ENCODE measurements around the gene NEK11. TPM values are rescaled to one million over a fixed set of nuclear protein-coding genes. Genes with fewer than 3 reads are reported as not detected.

NEK11 gene
- total and polyA plus RNA-seq, 8 donors: 7.9 to 22.1 (median 15.4) TPM

GRCh38 chr3:131306242-131306641, 279.6 kb downstream of the NEK11 start:
- ATAC-seq (no peak), DNase-seq (no peak)
- no peaks in the 10 kb centered on the region for H3K36me3 ChIP-seq
- H3K4me3 ChIP-seq: no peak overlapping the region
- no peaks in the 10 kb centered on the region for H3K4me1 ChIP-seq
- H3K9me3 ChIP-seq: no peaks in the 10 kb centered on the region
- intact Hi-C loops (cut with DNase I): no loop called here
- H3K27me3 ChIP-seq: no peaks in the 10 kb centered on the region
- TF ChIP-seq, protein P1, sequence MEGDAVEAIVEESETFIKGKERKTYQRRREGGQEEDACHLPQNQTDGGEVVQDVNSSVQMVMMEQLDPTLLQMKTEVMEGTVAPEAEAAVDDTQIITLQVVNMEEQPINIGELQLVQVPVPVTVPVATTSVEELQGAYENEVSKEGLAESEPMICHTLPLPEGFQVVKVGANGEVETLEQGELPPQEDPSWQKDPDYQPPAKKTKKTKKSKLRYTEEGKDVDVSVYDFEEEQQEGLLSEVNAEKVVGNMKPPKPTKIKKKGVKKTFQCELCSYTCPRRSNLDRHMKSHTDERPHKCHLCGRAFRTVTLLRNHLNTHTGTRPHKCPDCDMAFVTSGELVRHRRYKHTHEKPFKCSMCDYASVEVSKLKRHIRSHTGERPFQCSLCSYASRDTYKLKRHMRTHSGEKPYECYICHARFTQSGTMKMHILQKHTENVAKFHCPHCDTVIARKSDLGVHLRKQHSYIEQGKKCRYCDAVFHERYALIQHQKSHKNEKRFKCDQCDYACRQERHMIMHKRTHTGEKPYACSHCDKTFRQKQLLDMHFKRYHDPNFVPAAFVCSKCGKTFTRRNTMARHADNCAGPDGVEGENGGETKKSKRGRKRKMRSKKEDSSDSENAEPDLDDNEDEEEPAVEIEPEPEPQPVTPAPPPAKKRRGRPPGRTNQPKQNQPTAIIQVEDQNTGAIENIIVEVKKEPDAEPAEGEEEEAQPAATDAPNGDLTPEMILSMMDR (IDR thresholded peaks at IDR 0.05): no peak
- no peak overlapping the region for H3K27ac ChIP-seq

- Histone ChIP-seq H3K9me3 (no peaks in the 10 kb centered on the region), H3K27ac (no peak overlapping the region), H3K36me3 (no peaks in the 10 kb centered on the region), H3K4me1 (no peaks in the 10 kb centered on the region), H3K27me3 (no peaks in the 10 kb centered on the region), H3K4me3 (no peak overlapping the region)
- intact Hi-C loops (cut with DNase I): no loop called here
- ATAC-seq (no peak), DNase-seq (no peak)
- TF ChIP-seq, protein P1 (IDR thresholded peaks at IDR 0.05): no peak
Measured at GRCh38 chr3:131314318-131314717, 287.6 kb downstream of the NEK11 start.

- ATAC-seq: no peak
Measured at GRCh38 chr3:131315162-131315561, 288.5 kb downstream of the NEK11 start.

DNA sequence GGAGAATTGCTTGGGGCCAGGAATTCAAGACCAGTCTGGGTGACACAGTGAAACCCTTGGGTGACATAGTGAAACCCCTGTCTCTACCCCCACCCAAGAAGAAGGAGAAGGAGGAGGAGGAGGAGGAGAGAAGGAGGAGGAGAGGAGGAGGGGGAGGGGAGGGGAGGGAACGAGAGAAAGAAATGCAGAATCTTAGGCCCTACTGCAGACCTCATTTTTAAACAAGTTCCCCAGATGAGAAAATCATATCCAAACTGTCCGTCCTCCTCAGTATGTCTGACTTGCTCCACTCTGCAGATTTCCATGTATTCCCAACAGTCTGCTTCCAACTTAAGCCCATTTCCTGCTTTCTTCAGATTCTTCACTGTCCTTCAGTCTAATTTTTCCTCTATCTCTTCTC, 291.0 kb downstream of the NEK11 start:
- intact Hi-C loops (cut with DNase I): no loop called here
- TF ChIP-seq, protein P1 (IDR thresholded peaks at IDR 0.05): no peak

More at GRCh38 chr3:131315162-131315561, 288.5 kb downstream of the NEK11 start:
- H3K9me3 ChIP-seq: no peaks in the 10 kb centered on the region
- TF ChIP-seq, protein P1 (IDR thresholded peaks at IDR 0.05): no peak
- no peaks in the 10 kb centered on the region for H3K27me3 ChIP-seq
- no peaks in the 10 kb centered on the region for H3K4me1 ChIP-seq
- H3K27ac ChIP-seq: no peak overlapping the region
- DNase-seq: no peak
- intact Hi-C loops (cut with DNase I): no loop called here
- H3K4me3 ChIP-seq: no peak overlapping the region
- no peaks in the 10 kb centered on the region for H3K36me3 ChIP-seq

DNA sequence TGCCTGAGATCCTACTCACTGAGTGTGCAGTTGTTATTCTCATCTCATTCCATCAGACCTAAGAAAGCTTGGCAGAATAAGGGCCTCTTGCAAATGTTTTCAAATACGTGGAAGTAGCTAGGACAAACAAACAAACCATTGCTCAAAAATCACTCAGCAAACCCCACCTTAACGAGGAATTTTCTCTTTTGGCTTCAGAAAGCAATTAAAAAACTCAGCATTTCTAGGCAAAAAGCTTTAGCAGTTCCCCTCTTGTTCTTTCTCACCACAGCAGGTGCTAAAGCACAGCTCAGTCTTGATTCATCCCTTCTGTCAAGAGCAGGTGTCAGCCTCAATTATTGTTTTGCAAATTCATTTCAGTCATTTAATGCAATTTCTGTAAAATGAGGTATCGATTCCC, 296.3 kb downstream of the NEK11 start:
- Histone ChIP-seq H3K27ac (no peak overlapping the region), H3K36me3 (peaks cover 0 to 5% of the 10 kb centered on the region in 2 donors), H3K9me3 (no peaks in the 10 kb centered on the region), H3K4me1 (no peaks in the 10 kb centered on the region), H3K27me3 (no peaks in the 10 kb centered on the region), H3K4me3 (no peak overlapping the region)
- ATAC-seq (no peak), DNase-seq (no peak)
- intact Hi-C loops (cut with DNase I): no loop called here
- TF ChIP-seq, protein P1 (IDR thresholded peaks at IDR 0.05): no peak

More for the DNA sequence above, 291.0 kb downstream of the NEK11 start:
- no peaks in the 10 kb centered on the region for H3K27me3 ChIP-seq
- DNase-seq (no peak), ATAC-seq (no peak)
- no peaks in the 10 kb centered on the region for H3K36me3 ChIP-seq
- no peaks in the 10 kb centered on the region for H3K4me1 ChIP-seq
- no peaks in the 10 kb centered on the region for H3K9me3 ChIP-seq
- no peak overlapping the region for H3K27ac ChIP-seq
- H3K4me3 ChIP-seq: no peak overlapping the region
